Stimulated activated CD4-positive, alpha-beta T cell treated with anti-CD3 and anti-CD28 coated beads, TNF-alpha, amount 100 ng/mL, for 4 hours (primary cell): ENCODE results near the gene A4GALT.
"Not testable (repeated sequence)": the region's sequence is repeated elsewhere in the genome, so short reads cannot be mapped to it uniquely, and the experiment has no call there.

Experiments used
- DNase-seq, 3 experiments: peaks; one replicate each; pipeline ENCODE4 v3.0.0-alpha.2; 2020; ENCODE audit warnings: low read depth in 3 of 3

Gene A4GALT

GRCh38 chr22:42740320-42740719, 19.6 kb upstream of the A4GALT start:
- not testable (repeated sequence) for DNase-seq

DNA sequence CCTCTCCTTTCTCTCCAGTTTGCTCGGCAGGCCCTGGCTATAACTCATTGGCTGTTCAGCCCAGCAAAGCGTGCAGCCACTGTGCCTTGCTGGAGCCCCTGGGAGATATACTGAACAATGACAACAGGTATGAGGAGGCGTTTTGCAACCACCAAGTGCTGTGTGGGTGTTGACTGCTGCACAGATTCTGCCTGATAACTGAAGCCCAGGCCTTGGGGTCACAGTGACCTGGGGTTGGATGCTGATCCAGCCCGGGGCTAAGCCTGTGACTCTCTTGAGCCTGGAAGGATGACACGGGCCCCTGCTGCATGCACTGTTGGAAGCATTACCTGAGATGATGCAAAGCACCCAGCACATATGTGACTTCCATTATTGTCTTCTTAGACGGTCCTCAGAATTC, 13.7 kb upstream of the A4GALT start:
- no peak for DNase-seq

- not testable (repeated sequence) for DNase-seq
Measured at GRCh38 chr22:42733394-42733793, 12.7 kb upstream of the A4GALT start.

DNA sequence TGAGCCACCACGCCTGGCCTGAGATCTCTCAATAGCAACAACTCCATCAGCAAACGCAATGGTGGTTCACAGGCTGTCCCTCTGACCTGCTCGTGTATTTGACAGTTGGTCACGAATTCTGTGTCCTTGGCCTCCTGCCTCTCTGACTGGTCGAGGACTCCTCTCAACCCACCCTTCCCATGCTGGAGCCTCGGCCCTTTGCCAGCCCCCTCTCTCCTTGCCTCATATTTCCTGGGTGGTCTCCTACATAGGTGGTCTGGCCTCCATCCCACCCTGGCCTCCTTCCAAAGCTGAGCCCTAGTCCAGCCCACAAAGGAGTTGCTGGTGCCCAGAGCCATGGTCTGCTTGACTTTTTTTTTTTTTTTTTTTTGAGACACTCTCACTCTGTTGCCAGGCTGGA, 11.4 kb upstream of the A4GALT start:
- DNase-seq, result no peak

DNA sequence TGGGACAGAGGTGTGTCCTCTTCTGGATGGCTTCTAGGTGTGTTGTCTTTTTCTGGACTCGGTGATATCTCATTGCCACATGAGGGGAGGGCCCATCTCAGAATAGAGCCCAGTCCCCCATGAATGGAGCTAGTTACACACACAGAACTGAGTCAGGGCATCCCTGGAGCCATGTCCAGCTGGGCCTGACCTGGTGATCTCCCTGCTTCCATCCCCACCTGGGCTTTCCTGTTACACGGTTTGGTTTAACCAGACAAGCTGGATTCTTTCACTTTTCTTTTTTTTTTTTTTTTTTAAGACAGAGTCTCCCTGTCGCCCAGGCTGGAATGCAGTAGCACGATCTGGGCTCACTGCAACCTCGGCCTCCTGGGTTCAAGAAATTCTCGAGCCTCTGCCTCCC, 6.1 kb upstream of the A4GALT start:
- DNase-seq, result no peak

GRCh38 chr22:42725606-42726355, 5.1 kb upstream of the A4GALT start:
- DNase-seq, result no peak

DNA sequence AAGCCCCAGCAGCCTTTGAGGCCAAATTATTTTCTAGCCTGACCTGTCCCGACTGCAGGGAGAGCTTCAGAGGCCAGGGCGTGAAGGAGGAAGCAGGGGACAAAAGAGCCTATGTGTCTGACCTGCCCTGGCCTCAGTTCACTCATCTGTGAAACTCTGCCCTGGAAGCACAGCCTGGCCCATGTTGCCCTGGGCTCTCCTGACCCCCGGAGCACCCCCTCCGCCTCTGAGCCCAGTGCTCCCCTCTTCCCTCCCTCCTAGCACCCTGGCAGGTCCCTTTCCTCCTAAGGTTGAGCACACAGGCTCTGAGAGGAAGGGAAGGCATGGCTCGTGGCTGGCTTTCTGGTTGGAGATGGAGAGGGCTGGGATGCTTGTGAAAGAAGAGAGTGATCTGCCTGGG, 3.4 kb upstream of the A4GALT start:
- DNase-seq, result no peak

- DNase-seq, result no peak
Measured at GRCh38 chr22:42721045-42721434, 370 bp upstream of the A4GALT start.

DNA sequence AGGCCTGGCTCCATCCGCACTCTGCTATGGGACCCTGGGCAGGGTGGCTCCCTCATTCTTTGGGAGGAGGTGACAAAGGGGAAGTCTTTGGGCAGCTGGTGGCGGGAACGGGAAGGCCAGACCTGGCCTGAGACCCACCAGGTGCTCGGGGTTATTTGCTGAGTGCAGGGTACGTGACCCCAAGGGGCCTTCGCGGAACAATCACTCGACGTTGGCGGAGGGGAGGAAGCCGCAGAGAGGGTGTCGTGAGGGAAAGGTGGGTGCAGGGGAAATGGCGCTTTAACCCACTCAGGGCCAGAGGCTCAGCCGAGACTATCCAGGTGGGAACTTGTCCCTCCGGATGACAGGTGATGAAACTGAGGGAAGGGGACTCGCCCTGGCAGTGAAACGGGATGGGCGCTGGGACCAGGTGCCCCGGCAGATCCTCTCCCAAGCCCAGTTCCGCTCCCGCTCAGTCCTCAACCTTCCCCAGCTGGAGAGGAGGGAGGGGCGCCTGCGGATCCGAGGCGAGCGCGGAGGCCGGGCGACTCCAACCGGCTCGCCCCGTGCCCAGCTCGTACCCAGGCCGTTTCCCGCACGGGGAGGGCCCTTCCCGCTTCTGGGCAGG, 911 bp downstream of the A4GALT start:
- DNase-seq, result no peak

GRCh38 chr22:42719133-42719532, 1.5 kb downstream of the A4GALT start:
- no peak for DNase-seq

- no peak for DNase-seq
Measured at GRCh38 chr22:42717197-42717928, 3.3 kb downstream of the A4GALT start.

GRCh38 chr22:42716649-42717127, 4.0 kb downstream of the A4GALT start:
- DNase-seq, result no peak

- DNase-seq, result no peak
Measured at GRCh38 chr22:42716221-42716620, 4.4 kb downstream of the A4GALT start.

DNA sequence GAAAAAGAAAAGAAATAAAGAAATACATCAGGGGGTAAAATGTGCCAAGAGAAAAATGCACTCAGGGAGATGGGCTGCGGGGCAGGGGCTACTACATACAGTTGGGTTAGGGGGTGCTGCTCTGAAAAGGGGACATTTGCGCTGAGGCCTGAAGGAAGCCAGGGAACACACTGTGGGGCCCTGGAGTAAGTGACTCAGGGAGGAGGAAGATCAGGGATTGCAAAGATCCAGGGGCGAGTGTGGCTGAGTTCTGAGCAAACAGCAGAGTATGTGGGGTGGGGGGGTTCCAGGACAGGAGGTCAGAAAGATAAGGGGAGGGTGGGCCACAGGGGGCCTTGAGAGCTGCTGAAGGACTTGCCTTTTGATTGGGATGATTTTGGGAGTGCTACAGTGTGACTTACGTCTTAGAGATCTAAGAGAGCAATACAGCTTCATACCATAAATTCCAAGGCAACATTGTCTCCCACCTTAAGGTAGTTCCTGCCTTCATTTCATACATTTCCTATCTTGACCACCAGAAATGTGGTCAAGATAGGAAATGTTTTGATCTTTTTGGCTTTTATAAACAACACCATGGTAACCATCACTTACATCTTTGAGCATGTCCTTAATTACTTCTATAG, 5.8 kb downstream of the A4GALT start:
- no peak for DNase-seq

DNA sequence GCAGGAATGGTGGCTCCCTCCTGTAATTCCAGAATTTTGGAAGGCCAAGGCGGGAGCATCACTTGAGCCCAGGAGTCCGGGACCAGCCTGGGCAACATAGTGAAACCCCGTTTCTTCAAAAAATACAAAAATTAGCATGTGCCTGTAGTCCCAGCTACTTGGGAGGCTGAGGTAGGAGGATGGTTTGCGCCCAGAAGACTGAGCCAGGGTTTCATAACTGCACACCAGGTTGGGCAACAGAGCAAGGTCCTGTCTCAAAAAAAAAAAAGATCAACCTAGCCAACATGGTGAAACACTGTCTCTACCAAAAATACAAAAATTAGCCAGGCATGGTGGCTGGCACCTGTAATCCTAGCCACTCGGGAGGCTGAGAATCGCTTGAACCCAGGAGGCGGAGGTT, 6.4 kb downstream of the A4GALT start:
- no peak for DNase-seq

DNA sequence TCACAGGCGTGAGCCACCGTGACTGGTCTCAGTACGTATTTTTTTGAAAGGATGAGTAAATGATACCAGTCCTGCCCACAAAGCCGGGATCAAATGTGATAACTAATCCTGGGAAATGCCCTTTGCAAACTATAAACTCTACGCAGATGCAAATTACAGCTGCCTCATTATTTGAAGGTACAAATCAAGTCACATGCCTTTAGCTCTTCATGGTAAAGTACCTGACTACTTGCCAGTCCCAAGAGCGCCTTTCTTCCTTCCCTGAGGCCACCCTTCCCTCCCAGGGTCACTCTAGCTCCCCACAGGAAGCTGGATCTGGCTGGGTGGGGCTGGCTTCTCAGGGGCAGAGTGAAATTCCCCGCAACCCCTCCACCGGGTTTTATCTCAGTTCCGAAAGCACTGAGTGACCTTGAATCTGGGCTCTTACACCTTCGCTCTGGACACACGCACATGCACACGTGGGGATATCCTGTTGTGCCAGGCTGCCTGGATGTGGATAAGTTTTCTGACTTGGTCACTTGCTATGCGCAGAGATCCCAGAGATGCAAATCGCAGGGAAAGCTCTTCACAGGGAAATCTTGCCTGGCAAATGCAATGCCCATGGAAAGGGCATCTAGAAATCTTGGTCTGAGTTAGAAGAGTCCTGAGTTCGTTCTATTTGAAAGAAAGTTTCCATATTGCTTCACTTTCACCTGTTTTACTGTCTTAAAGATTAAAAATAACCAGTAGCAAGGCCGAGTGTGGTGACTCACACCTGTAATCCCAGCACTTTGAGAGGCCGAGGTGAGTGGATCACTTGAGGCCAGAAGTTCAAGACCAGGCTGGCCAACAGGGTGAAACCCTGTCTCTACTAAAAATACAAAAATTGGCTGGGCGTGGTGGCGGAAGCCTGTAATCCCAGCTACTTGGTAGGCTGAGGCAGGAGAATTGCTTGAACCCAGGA, 8.5 kb downstream of the A4GALT start:
- DNase-seq, result no peak

- DNase-seq, result no peak
Measured at GRCh38 chr22:42711281-42711731, 9.4 kb downstream of the A4GALT start.

DNA sequence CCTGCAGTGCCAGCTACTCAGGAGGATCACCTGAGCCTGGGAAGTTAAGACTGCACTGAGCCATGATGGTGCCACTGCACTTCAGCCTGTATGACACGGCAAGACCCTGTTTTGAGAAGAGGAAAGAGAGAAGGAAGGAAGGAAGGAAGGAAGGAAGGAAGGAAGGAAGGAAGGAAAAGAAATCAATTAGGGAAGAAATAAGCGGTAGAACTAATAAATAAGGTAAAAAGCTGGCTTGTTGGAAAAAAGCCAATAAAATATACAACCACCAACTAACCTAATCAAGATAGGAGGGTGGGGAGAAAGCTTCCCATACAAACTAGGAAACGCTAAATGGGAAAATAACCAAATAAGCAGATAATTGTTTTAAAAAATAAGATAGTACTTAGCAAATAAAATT, 12.3 kb downstream of the A4GALT start:
- DNase-seq, result no peak

DNA sequence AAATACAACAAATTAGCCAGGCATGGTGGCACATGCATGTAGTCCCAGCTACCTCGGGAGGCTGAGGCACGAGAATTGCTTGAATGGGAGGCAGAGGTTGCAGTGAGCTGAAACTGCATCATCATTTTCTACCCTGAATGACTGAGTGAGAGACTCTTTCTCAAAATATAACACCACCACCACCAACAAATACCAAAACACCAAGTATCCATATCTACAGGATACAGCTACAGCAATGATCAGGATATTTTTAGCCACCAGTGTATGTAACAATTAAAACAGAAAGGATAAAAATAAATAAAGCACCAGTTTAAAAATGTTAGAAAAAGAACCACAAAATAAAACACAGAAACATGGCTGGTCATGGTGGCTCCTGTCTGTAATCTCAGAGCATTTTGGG, 13.2 kb downstream of the A4GALT start:
- no peak for DNase-seq

GRCh38 chr22:42704896-42705295, 15.8 kb downstream of the A4GALT start:
- DNase-seq, result no peak

DNA sequence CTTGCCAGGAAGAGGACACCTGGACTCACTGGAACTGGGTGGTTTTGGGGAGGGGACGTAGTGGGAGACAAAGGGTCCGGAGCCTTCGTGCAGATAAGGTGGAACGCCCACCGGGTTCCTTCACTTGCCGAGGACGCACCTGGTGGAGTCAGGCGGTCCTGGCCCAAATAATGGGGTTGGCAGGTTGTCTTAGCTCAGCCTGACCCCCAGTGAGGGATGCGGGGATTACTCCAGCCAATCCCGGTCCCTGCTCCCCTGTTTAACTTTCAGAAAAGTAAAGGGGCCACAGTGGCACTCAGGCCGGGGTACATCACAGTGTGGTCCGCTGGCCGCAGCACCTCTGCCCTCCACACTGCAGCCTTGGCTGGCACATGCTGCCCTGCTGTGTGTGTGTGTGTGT, 18.0 kb downstream of the A4GALT start:
- no peak for DNase-seq
